Keratinocyte (primary cell): ENCODE data around the gene RANBP10.

ENCODE experiments used
- EZH2 ChIP-seq: IDR thresholded peaks from one replicate; pipeline ENCODE4 v1.6.1; 2012; ENCODE audit warnings: inconsistent platforms, mild to moderate bottlenecking, low read length, moderate library complexity
- TF ChIP-seq, protein P1 (sequence below), 3 experiments: IDR thresholded peaks in 1 of 3; conservative IDR thresholded peaks in 1 of 3; optimal IDR thresholded peaks in 1 of 3; 2 replicates in 2 of 3; 3 replicates in 1 of 3; pipeline versions ENCODE3 to v1.5.1; 2011; ENCODE audit warnings: low read length in 3 of 3, mild to moderate bottlenecking in 3 of 3, moderate library complexity in 2 of 3, control low read depth in 1 of 3, inconsistent platforms in 1 of 3; ENCODE audit not compliant: insufficient read depth in 2 of 3; ENCODE audit errors: extremely low read depth in 1 of 3

DNA sequence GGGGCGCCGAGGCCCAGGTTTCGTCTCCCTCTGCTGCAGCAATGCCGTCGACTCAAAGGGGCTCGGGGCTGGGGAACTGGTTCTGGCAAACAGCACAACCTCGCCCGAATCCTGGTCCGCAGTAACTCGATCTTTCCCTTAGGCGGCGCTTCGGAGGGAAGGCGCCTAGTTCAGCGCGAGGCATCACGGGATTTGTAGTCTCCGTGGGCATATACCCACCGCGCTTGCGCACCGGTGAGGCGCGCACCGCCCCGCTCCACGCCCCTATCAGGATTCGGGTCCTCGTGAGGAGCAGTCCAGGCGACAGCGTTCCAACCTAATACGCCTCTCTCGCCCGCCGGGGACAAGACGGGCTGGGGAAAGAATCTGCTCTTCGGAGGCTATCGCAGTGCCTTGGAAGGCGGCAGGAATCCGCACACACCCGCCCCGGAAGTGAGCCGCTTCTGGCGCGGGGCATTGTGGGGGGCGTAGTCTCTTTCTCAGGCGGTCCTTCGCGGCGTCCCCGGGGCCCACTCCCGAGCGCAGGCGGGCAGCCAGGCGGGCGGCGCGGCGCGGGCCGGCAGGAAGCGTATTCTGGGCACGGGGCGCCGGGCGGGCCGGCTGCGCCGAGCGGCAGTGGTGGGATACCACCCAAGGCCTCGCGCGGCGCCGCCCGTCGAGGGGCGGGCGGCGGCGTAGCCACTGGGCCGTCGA lies 35.6 kb upstream of the RANBP10 start, which contains the start of gene THAP11:
- TF ChIP-seq EZH2 = no peak
- TF ChIP-seq, protein P1, sequence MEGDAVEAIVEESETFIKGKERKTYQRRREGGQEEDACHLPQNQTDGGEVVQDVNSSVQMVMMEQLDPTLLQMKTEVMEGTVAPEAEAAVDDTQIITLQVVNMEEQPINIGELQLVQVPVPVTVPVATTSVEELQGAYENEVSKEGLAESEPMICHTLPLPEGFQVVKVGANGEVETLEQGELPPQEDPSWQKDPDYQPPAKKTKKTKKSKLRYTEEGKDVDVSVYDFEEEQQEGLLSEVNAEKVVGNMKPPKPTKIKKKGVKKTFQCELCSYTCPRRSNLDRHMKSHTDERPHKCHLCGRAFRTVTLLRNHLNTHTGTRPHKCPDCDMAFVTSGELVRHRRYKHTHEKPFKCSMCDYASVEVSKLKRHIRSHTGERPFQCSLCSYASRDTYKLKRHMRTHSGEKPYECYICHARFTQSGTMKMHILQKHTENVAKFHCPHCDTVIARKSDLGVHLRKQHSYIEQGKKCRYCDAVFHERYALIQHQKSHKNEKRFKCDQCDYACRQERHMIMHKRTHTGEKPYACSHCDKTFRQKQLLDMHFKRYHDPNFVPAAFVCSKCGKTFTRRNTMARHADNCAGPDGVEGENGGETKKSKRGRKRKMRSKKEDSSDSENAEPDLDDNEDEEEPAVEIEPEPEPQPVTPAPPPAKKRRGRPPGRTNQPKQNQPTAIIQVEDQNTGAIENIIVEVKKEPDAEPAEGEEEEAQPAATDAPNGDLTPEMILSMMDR (optimal IDR thresholded peaks at IDR 0.05 in 1 of 3, IDR thresholded peaks at IDR 0.05 in 1 of 3, conservative IDR thresholded peaks at IDR 0.05 in 1 of 3; ENCODE audit: extremely low read depth in 1 of 3, insufficient read depth in 2 of 3, low read length in 3 of 3) = peak; percentile 90 to 97 (median 94)
